ENCODE data around the gene R3HDM1.

DNA sequence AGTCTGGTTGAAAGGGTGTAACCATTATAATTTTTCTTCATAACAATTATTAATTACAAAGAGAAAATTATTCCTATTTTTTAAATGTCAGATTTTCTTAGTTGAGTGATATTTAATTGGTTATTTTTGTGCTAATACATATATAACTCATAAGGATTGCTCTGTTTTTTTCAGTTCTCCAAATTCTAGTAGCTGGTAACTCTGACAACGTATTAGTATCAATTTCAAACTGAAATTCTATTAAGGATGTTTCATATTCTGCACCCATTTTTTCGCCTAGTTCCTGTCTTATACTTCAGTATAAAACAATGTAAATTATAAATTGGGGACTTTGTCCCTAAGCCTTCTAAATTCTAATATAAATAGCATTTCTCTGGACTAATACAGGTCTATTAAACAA lies 81.0 kb downstream of the R3HDM1 start:
- TF ChIP-seq POLR2A (IDR thresholded peaks at IDR 0.05) (no peak), POLR2AphosphoS5 (IDR thresholded peaks at IDR 0.05) (no peak), EP300 (IDR thresholded peaks at IDR 0.05) (no peak)
- TF ChIP-seq, protein P1, sequence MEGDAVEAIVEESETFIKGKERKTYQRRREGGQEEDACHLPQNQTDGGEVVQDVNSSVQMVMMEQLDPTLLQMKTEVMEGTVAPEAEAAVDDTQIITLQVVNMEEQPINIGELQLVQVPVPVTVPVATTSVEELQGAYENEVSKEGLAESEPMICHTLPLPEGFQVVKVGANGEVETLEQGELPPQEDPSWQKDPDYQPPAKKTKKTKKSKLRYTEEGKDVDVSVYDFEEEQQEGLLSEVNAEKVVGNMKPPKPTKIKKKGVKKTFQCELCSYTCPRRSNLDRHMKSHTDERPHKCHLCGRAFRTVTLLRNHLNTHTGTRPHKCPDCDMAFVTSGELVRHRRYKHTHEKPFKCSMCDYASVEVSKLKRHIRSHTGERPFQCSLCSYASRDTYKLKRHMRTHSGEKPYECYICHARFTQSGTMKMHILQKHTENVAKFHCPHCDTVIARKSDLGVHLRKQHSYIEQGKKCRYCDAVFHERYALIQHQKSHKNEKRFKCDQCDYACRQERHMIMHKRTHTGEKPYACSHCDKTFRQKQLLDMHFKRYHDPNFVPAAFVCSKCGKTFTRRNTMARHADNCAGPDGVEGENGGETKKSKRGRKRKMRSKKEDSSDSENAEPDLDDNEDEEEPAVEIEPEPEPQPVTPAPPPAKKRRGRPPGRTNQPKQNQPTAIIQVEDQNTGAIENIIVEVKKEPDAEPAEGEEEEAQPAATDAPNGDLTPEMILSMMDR (IDR thresholded peaks at IDR 0.05): no peak
